ENCODE measurements around the gene MS4A6A. TPM values are rescaled to one million over a fixed set of nuclear protein-coding genes. Genes with fewer than 3 reads are reported as not detected.
"Not testable (repeated sequence)": the region's sequence is repeated elsewhere in the genome, so short reads cannot be mapped to it uniquely, and the experiment has no call there.

The MS4A6A gene
- total RNA-seq, 2 donors from 2014 or later: 10.5 to 43.1 TPM

- DNase-seq: no peak
Observed at GRCh38 chr11:60159868-60160267, 23.0 kb downstream of the MS4A6A start.

GRCh38 chr11:60159284-60159683, 23.6 kb downstream of the MS4A6A start:
- H3K9me3 ChIP-seq: no peaks in the 10 kb centered on the region
- intact Hi-C loops (cut with DNase I): no loop called here

More at GRCh38 chr11:60159868-60160267, 23.0 kb downstream of the MS4A6A start:
- H3K36me3 ChIP-seq: no peaks in the 10 kb centered on the region
- H3K27me3 ChIP-seq: no peaks in the 10 kb centered on the region
- no peak overlapping the region for H3K27ac ChIP-seq
- H3K9me3 ChIP-seq: no peaks in the 10 kb centered on the region
- no peak overlapping the region for H3K4me3 ChIP-seq
- no peak overlapping the region for H3K9ac ChIP-seq (ENCODE audit: low read depth in 2 of 2, low read length in 2 of 2)
- intact Hi-C loops (cut with DNase I): no loop called here
- no peak for TF ChIP-seq CTCF (IDR thresholded peaks at IDR 0.05)
- no peaks in the 10 kb centered on the region for H3K4me1 ChIP-seq

GRCh38 chr11:60158636-60159035, 24.2 kb downstream of the MS4A6A start:
- Histone ChIP-seq H3K9me3 (no peaks in the 10 kb centered on the region), H3K36me3 (no peaks in the 10 kb centered on the region), H3K27ac (no peak overlapping the region), H3K27me3 (no peaks in the 10 kb centered on the region), H3K9ac (ENCODE audit: low read depth in 2 of 2, low read length in 2 of 2) (no peak overlapping the region), H3K4me1 (no peaks in the 10 kb centered on the region), H3K4me3 (no peak overlapping the region)
- DNase-seq: no peak
- intact Hi-C loops (cut with DNase I): no loop called here
- no peak for TF ChIP-seq CTCF (IDR thresholded peaks at IDR 0.05)

More at GRCh38 chr11:60159284-60159683, 23.6 kb downstream of the MS4A6A start:
- TF ChIP-seq CTCF (IDR thresholded peaks at IDR 0.05): no peak
- no peak for DNase-seq
- no peak overlapping the region for H3K27ac ChIP-seq
- no peaks in the 10 kb centered on the region for H3K4me1 ChIP-seq
- no peaks in the 10 kb centered on the region for H3K27me3 ChIP-seq
- H3K36me3 ChIP-seq: no peaks in the 10 kb centered on the region
- no peak overlapping the region for H3K4me3 ChIP-seq
- H3K9ac ChIP-seq (ENCODE audit: low read depth in 2 of 2, low read length in 2 of 2): no peak overlapping the region

- TF ChIP-seq CTCF (IDR thresholded peaks at IDR 0.05): no peak
- H3K4me1 ChIP-seq: no peaks in the 10 kb centered on the region
- no peaks in the 10 kb centered on the region for H3K27me3 ChIP-seq
- H3K9ac ChIP-seq (ENCODE audit: low read depth in 2 of 2, low read length in 2 of 2): no peak overlapping the region
- no peak for DNase-seq
- intact Hi-C loops (cut with DNase I): no loop called here
- no peaks in the 10 kb centered on the region for H3K36me3 ChIP-seq
- no peak overlapping the region for H3K27ac ChIP-seq
- H3K4me3 ChIP-seq: no peak overlapping the region
- H3K9me3 ChIP-seq: no peaks in the 10 kb centered on the region
Observed at GRCh38 chr11:60155931-60156330, 27.0 kb downstream of the MS4A6A start.

GRCh38 chr11:60152727-60153126, 30.2 kb downstream of the MS4A6A start:
- H3K9ac ChIP-seq (ENCODE audit: low read depth in 2 of 2, low read length in 2 of 2); H3K27me3 ChIP-seq; H3K4me3 ChIP-seq; H3K27ac ChIP-seq; H3K9me3 ChIP-seq; H3K4me1 ChIP-seq; H3K36me3 ChIP-seq; DNase-seq; intact Hi-C loops (cut with DNase I): not testable (repeated sequence)

GRCh38 chr11:60150279-60150678, 32.6 kb downstream of the MS4A6A start:
- Histone ChIP-seq H3K4me1 (no peaks in the 10 kb centered on the region), H3K27me3 (no peaks in the 10 kb centered on the region), H3K9ac (ENCODE audit: low read depth in 2 of 2, low read length in 2 of 2) (no peak overlapping the region), H3K36me3 (no peaks in the 10 kb centered on the region), H3K9me3 (no peaks in the 10 kb centered on the region), H3K4me3 (no peak overlapping the region), H3K27ac (no peak overlapping the region)
- no peak for DNase-seq
- intact Hi-C loops (cut with DNase I): no loop called here
- no peak for TF ChIP-seq CTCF (IDR thresholded peaks at IDR 0.05)

All from colonic mucosa (tissue), 4 donors.